ENCODE measurements around the gene RCBTB1. TPM values are rescaled to one million over a fixed set of nuclear protein-coding genes. Genes with fewer than 3 reads are reported as not detected.
A peak's percentile ranks its signal among the peaks of the same experiment; 100 is the strongest.

Gene RCBTB1
- total and polyA plus RNA-seq, 7 experiments from 2014 or later = 8.1 to 22.2 (median 19.9) TPM

- H3K27me3 ChIP-seq (ENCODE audit: control insufficient read depth in 2 of 2, insufficient read depth in 2 of 2, low read length in 2 of 2) = no peaks in the 10 kb centered on the region
- Mint-ChIP-seq H3K27me3 (no peaks in the 10 kb centered on the region), H3K4me3 (no peak overlapping the region), H3K9me3 (no peaks in the 10 kb centered on the region), H3K4me1 (peaks cover 0 to 15% (median 4%) of the 10 kb centered on the region in 7 donors), H3K27ac (peak overlapping the region in 6 of 9 donors; percentile 38 to 71 (median 50)), H3K36me3 (peaks cover 3 to 34% (median 24%) of the 10 kb centered on the region in 5 donors)
- POLR2A ChIA-PET = no interaction called here
- peaks cover 4 to 10% (median 9%) of the 10 kb centered on the region in 3 experiments for H3K36me3 ChIP-seq (ENCODE audit: control insufficient read depth in 2 of 3, insufficient read depth in 3 of 3, low read length in 3 of 3)
- no peak for DNase-seq
- H3K9me3 ChIP-seq (ENCODE audit: control insufficient read depth in 2 of 3, low read length in 3 of 3) = no peaks in the 10 kb centered on the region
- CTCF ChIA-PET = no interaction called here
- intact Hi-C loops (cut with micrococcal nuclease) = no loop called here
- no peak overlapping the region for H3K27ac ChIP-seq (ENCODE audit: low read depth, low read length)
- H3K4me1 ChIP-seq (ENCODE audit: control insufficient read depth in 2 of 2, insufficient read depth in 2 of 2, low read length in 2 of 2) = no peaks in the 10 kb centered on the region
- no peak overlapping the region for H3K4me3 ChIP-seq (ENCODE audit: low read length)
- ATAC-seq = no peak
Measured at GRCh38 chr13:49527123-49527522, 58.2 kb downstream of the RCBTB1 start.

- ChIA-PET POLR2A (interaction anchor here (0.6 to 1.2 kb wide), 2 partner anchors 29 to 1635 kb away, joined by 4 to 5 read pairs; partner anchors contain the start of gene PHF11), CTCF (interaction anchor here (1.1 kb wide), 1 partner anchor 244 kb away, joined by 3 read pairs; no protein-coding TSS in a partner anchor)
- H3K27me3 ChIP-seq (ENCODE audit: control insufficient read depth in 2 of 2, insufficient read depth in 2 of 2, low read length in 2 of 2) = no peaks in the 10 kb centered on the region
- no peaks in the 10 kb centered on the region for H3K9me3 ChIP-seq (ENCODE audit: control insufficient read depth in 2 of 3, low read length in 3 of 3)
- H3K4me3 ChIP-seq (ENCODE audit: low read length) = no peak overlapping the region
- H3K4me1 ChIP-seq (ENCODE audit: control insufficient read depth in 2 of 2, insufficient read depth in 2 of 2, low read length in 2 of 2) = no peaks in the 10 kb centered on the region
- H3K27ac ChIP-seq (ENCODE audit: low read depth, low read length) = no peak overlapping the region
- Mint-ChIP-seq H3K27ac (peak overlapping the region in 3 of 9 donors; percentile 51 to 68 (median 59)), H3K27me3 (no peaks in the 10 kb centered on the region), H3K4me1 (peaks cover 0 to 9% (median 0%) of the 10 kb centered on the region in 7 donors), H3K36me3 (peaks cover 3 to 32% (median 26%) of the 10 kb centered on the region in 5 donors), H3K4me3 (no peak overlapping the region), H3K9me3 (no peaks in the 10 kb centered on the region)
- DNase-seq (no peak), ATAC-seq (no peak)
- intact Hi-C loops (cut with micrococcal nuclease) = no loop called here
- H3K36me3 ChIP-seq (ENCODE audit: control insufficient read depth in 2 of 3, insufficient read depth in 3 of 3, low read length in 3 of 3) = peaks cover 4 to 18% (median 12%) of the 10 kb centered on the region in 3 experiments
Measured at GRCh38 chr13:49524740-49525501, 60.4 kb downstream of the RCBTB1 start.

- ChIA-PET CTCF (no interaction called here), POLR2A (interaction anchor here (0.7 kb wide), 1 partner anchor 56 kb away, joined by 3 read pairs; no protein-coding TSS in a partner anchor)
- Mint-ChIP-seq H3K36me3 (peaks cover 16 to 33% (median 28%) of the 10 kb centered on the region in 5 donors), H3K9me3 (no peaks in the 10 kb centered on the region), H3K27ac (peak overlapping the region in 2 of 9 donors; percentile 14), H3K4me1 (peaks cover 0 to 11% (median 8%) of the 10 kb centered on the region in 7 donors), H3K4me3 (no peak overlapping the region), H3K27me3 (no peaks in the 10 kb centered on the region)
- peaks cover 4 to 31% (median 16%) of the 10 kb centered on the region in 3 experiments for H3K36me3 ChIP-seq (ENCODE audit: control insufficient read depth in 2 of 3, insufficient read depth in 3 of 3, low read length in 3 of 3)
- ATAC-seq (no peak), DNase-seq (no peak)
- no peak overlapping the region for H3K4me3 ChIP-seq (ENCODE audit: low read length)
- H3K27ac ChIP-seq (ENCODE audit: low read depth, low read length) = no peak overlapping the region
- H3K27me3 ChIP-seq (ENCODE audit: control insufficient read depth in 2 of 2, insufficient read depth in 2 of 2, low read length in 2 of 2) = no peaks in the 10 kb centered on the region
- intact Hi-C loops (cut with micrococcal nuclease) = no loop called here
- H3K9me3 ChIP-seq (ENCODE audit: control insufficient read depth in 2 of 3, low read length in 3 of 3) = no peaks in the 10 kb centered on the region
- no peaks in the 10 kb centered on the region for H3K4me1 ChIP-seq (ENCODE audit: control insufficient read depth in 2 of 2, insufficient read depth in 2 of 2, low read length in 2 of 2)
Measured at GRCh38 chr13:49521224-49521623, 64.1 kb downstream of the RCBTB1 start.

- intact Hi-C loops (cut with micrococcal nuclease) = loop anchor here in 1 of 2 donors (1.0 to 2.0 kb wide), 3 partner anchors 21 to 216 kb away; partner anchors contain the start of genes CAB39L and SETDB2
- H3K27me3 Mint-ChIP-seq = no peaks in the 10 kb centered on the region
- no peaks in the 10 kb centered on the region for H3K9me3 Mint-ChIP-seq
- ChIA-PET POLR2A (no interaction called here), CTCF (no interaction called here)
- DNase-seq (no peak), ATAC-seq (no peak)
- peaks cover 23 to 53% (median 39%) of the 10 kb centered on the region in 5 donors for H3K36me3 Mint-ChIP-seq
- H3K27ac ChIP-seq (ENCODE audit: low read depth, low read length) = no peak overlapping the region
- H3K9me3 ChIP-seq (ENCODE audit: control insufficient read depth in 2 of 3, low read length in 3 of 3) = no peaks in the 10 kb centered on the region
- no peak overlapping the region for H3K4me3 Mint-ChIP-seq
- no peaks in the 10 kb centered on the region for H3K4me1 ChIP-seq (ENCODE audit: control insufficient read depth in 2 of 2, insufficient read depth in 2 of 2, low read length in 2 of 2)
- peak overlapping the region in 3 of 9 donors; percentile 10 to 65 (median 52) for H3K27ac Mint-ChIP-seq
- no peaks in the 10 kb centered on the region for H3K27me3 ChIP-seq (ENCODE audit: control insufficient read depth in 2 of 2, insufficient read depth in 2 of 2, low read length in 2 of 2)
- H3K36me3 ChIP-seq (ENCODE audit: control insufficient read depth in 2 of 3, insufficient read depth in 3 of 3, low read length in 3 of 3) = peaks cover 0 to 61% (median 23%) of the 10 kb centered on the region in 3 experiments
- H3K4me1 Mint-ChIP-seq = peaks cover 6 to 18% (median 13%) of the 10 kb centered on the region in 7 donors
- no peak overlapping the region for H3K4me3 ChIP-seq (ENCODE audit: low read length)
Measured at GRCh38 chr13:49517461-49517860, 67.9 kb downstream of the RCBTB1 start.

GRCh38 chr13:49516467-49516866 is 68.9 kb downstream of the RCBTB1 start:
- Histone ChIP-seq H3K27me3 (ENCODE audit: control insufficient read depth in 2 of 2, insufficient read depth in 2 of 2, low read length in 2 of 2) (no peaks in the 10 kb centered on the region), H3K9me3 (ENCODE audit: control insufficient read depth in 2 of 3, low read length in 3 of 3) (no peaks in the 10 kb centered on the region), H3K27ac (ENCODE audit: low read depth, low read length) (no peak overlapping the region), H3K36me3 (ENCODE audit: control insufficient read depth in 2 of 3, insufficient read depth in 3 of 3, low read length in 3 of 3) (peaks cover 0 to 64% (median 19%) of the 10 kb centered on the region in 3 experiments), H3K4me1 (ENCODE audit: control insufficient read depth in 2 of 2, insufficient read depth in 2 of 2, low read length in 2 of 2) (no peaks in the 10 kb centered on the region), H3K4me3 (ENCODE audit: low read length) (no peak overlapping the region)
- POLR2A ChIA-PET = interaction anchor here (1.0 kb wide), 2 partner anchors 9 to 21 kb away, joined by 3 read pairs; partner anchors contain the start of gene PHF11
- H3K9me3 Mint-ChIP-seq = no peaks in the 10 kb centered on the region
- H3K27me3 Mint-ChIP-seq = no peaks in the 10 kb centered on the region
- H3K36me3 Mint-ChIP-seq = peaks cover 23 to 57% (median 41%) of the 10 kb centered on the region in 5 donors
- H3K27ac Mint-ChIP-seq = peak overlapping the region in 4 of 9 donors; percentile 10 to 53 (median 30)
- no peak overlapping the region for H3K4me3 Mint-ChIP-seq
- ATAC-seq (no peak), DNase-seq (no peak)
- peaks cover 7 to 24% (median 18%) of the 10 kb centered on the region in 7 donors for H3K4me1 Mint-ChIP-seq
- intact Hi-C loops (cut with micrococcal nuclease) = loop anchor here in 1 of 2 donors (2.0 kb wide), 2 partner anchors 20 to 72 kb away; partner anchors contain the start of genes CAB39L and SETDB2
- CTCF ChIA-PET = no interaction called here

GRCh38 chr13:49512578-49512977 is 72.8 kb downstream of the RCBTB1 start:
- no peak overlapping the region for H3K4me3 ChIP-seq (ENCODE audit: low read length)
- Mint-ChIP-seq H3K4me3 (no peak overlapping the region), H3K27ac (peak overlapping the region in 4 of 9 donors; percentile 1 to 52 (median 20)), H3K36me3 (peaks cover 25 to 61% (median 36%) of the 10 kb centered on the region in 5 donors), H3K4me1 (peaks cover 10 to 39% (median 31%) of the 10 kb centered on the region in 7 donors), H3K27me3 (no peaks in the 10 kb centered on the region), H3K9me3 (peaks cover 0 to 4% (median 0%) of the 10 kb centered on the region in 11 donors)
- ChIA-PET CTCF (interaction anchor here (1.0 kb wide), 1 partner anchor 30 kb away, joined by 3 read pairs; no protein-coding TSS in a partner anchor), POLR2A (no interaction called here)
- peaks cover 0 to 54% (median 11%) of the 10 kb centered on the region in 3 experiments for H3K36me3 ChIP-seq (ENCODE audit: control insufficient read depth in 2 of 3, insufficient read depth in 3 of 3, low read length in 3 of 3)
- no peak overlapping the region for H3K27ac ChIP-seq (ENCODE audit: low read depth, low read length)
- no peaks in the 10 kb centered on the region for H3K27me3 ChIP-seq (ENCODE audit: control insufficient read depth in 2 of 2, insufficient read depth in 2 of 2, low read length in 2 of 2)
- H3K4me1 ChIP-seq (ENCODE audit: control insufficient read depth in 2 of 2, insufficient read depth in 2 of 2, low read length in 2 of 2) = no peaks in the 10 kb centered on the region
- DNase-seq (no peak), ATAC-seq (no peak)
- intact Hi-C loops (cut with micrococcal nuclease) = no loop called here
- no peaks in the 10 kb centered on the region for H3K9me3 ChIP-seq (ENCODE audit: control insufficient read depth in 2 of 3, low read length in 3 of 3)

Data from naive thymus-derived CD4-positive, alpha-beta T cell (primary cell).